H1 (cell line): Measurements from ENCODE around the gene PIGZ. TPM values are rescaled to one million over a fixed set of nuclear protein-coding genes. Genes with fewer than 3 reads are reported as not detected.

Experiments used
- CTCF ChIA-PET: fragments of 300-600 bp; sonication (Branson Sonifier 250); formaldehyde crosslinking; loops from one replicate; lab custom pipeline; 2021; ENCODE audit not compliant: partially characterized antibody; lab: Charles Lee
- POLR2A ChIA-PET: fragments of 300-600 bp; sonication (Branson Sonifier 250); formaldehyde crosslinking; loops from one replicate; lab custom pipeline; 2021; ENCODE audit warnings: inconsistent platforms; ENCODE audit not compliant: partially characterized antibody; lab: Charles Lee
- DNase-seq, 2 experiments: peaks; one replicate each; pipeline versions ENCODE4 v3.0.0 to v3.0.0-alpha.2; 2010 to 2022; ENCODE audit warnings: low spot score in 2 of 2, low read depth in 1 of 2, mixed read lengths in 1 of 2
- FAIRE-seq: peaks from 2 replicates; lab custom pipeline; 2011; peaks lifted over from hg19 to GRCh38; lab: Jason Lieb, UNC
- H2AFZ ChIP-seq: 2 replicates; pipeline ENCODE4 v1.8.1; 2012; ENCODE audit warnings: low read length, inconsistent platforms
- H2AK5ac ChIP-seq: 2 replicates; pipeline ENCODE4 v1.6.1; 2013; ENCODE audit warnings: low read depth, low read length
- H2BK120ac ChIP-seq: replicated peaks from 2 replicates; pipeline ENCODE3; 2013; ENCODE audit warnings: low read depth, low read length, inconsistent platforms
- H2BK12ac ChIP-seq: 2 replicates; pipeline ENCODE4 v1.6.1; 2013; ENCODE audit warnings: low read depth, low read length
- H2BK15ac ChIP-seq: 2 replicates; pipeline ENCODE4 v1.6.1; 2013; ENCODE audit warnings: low read length
- H2BK20ac ChIP-seq: 2 replicates; pipeline ENCODE4 v1.6.1; 2013; ENCODE audit warnings: low read length
- H2BK5ac ChIP-seq: 2 replicates; pipeline ENCODE4 v1.6.1; 2013; ENCODE audit warnings: low read depth, low read length
- H3K14ac ChIP-seq: 2 replicates; pipeline ENCODE4 v1.6.1; 2013; ENCODE audit warnings: inconsistent platforms; ENCODE audit not compliant: insufficient read length
- H3K18ac ChIP-seq: 2 replicates; pipeline ENCODE4 v1.6.1; 2013; ENCODE audit warnings: low read length; ENCODE audit errors: extremely low read depth
- H3K23ac ChIP-seq: 2 replicates; pipeline ENCODE4 v1.6.1; 2013; ENCODE audit warnings: inconsistent platforms; ENCODE audit not compliant: insufficient read length
- H3K23me2 ChIP-seq: 2 replicates; pipeline ENCODE4 v1.6.1; 2013; ENCODE audit warnings: low read depth, low read length
- H3K27ac ChIP-seq: 2 replicates; pipeline ENCODE4 v1.6.1; 2011; ENCODE audit warnings: low read depth, low read length, inconsistent platforms
- H3K27me3 ChIP-seq, 4 experiments: replicated peaks in 1 of 4; 1 replicate in 1 of 4; 2 replicates in 3 of 4; pipeline versions ENCODE4 v1.6.1 to v1.8.1; 2011 to 2013; ENCODE audit warnings: low read length in 3 of 4, mild to moderate bottlenecking in 3 of 4, inconsistent platforms in 2 of 4, mixed read lengths in 2 of 4, moderate library complexity in 1 of 4; ENCODE audit not compliant: control insufficient read depth in 3 of 4, insufficient read depth in 3 of 4; ENCODE audit errors: extremely low read depth in 1 of 4
- H3K36me3 ChIP-seq, 4 experiments: 2 replicates each; pipeline versions ENCODE4 v1.6.1 to v1.8.1; 2011 to 2013; ENCODE audit warnings: mild to moderate bottlenecking in 4 of 4, low read length in 3 of 4, moderate library complexity in 2 of 4, control low read depth in 1 of 4, inconsistent platforms in 1 of 4; ENCODE audit not compliant: insufficient read depth in 4 of 4, control insufficient read depth in 2 of 4
- H3K4ac ChIP-seq: replicated peaks from 2 replicates; pipeline ENCODE3; 2013; ENCODE audit warnings: low read length, low read depth, mixed read lengths, inconsistent platforms; ENCODE audit not compliant: insufficient read length
- H3K4me1 ChIP-seq, 4 experiments: replicated peaks in 1 of 4; 1 replicate in 1 of 4; 2 replicates in 3 of 4; pipeline versions ENCODE4 v1.6.1 to v1.8.1; 2011 to 2013; ENCODE audit warnings: low read length in 3 of 4, inconsistent platforms in 2 of 4, mixed read lengths in 1 of 4; ENCODE audit not compliant: insufficient read depth in 4 of 4, control insufficient read depth in 3 of 4
- H3K4me2 ChIP-seq, 2 experiments: 2 replicates each; pipeline versions ENCODE4 v1.6.1 to v1.8.1; 2011 to 2013; ENCODE audit warnings: low read depth in 2 of 2, low read length in 2 of 2, control low read depth in 1 of 2, inconsistent platforms in 1 of 2, mild to moderate bottlenecking in 1 of 2; ENCODE audit not compliant: insufficient read depth in 1 of 2
- H3K4me3 ChIP-seq, 4 experiments: fragments of 200-600, 300-600 bp in 1 of 4; sonication (generic), shearing (Covaris generic), sonication (Bioruptor Twin) in 1 of 4; 2 replicates each; pipeline versions ENCODE4 v1.5.1 to v1.8.1; 2011 to 2016; ENCODE audit warnings: low read length in 4 of 4, low read depth in 3 of 4, control low read depth in 2 of 4, inconsistent platforms in 2 of 4, mild to moderate bottlenecking in 2 of 4, mixed read lengths in 1 of 4, moderate library complexity in 1 of 4; ENCODE audit not compliant: insufficient read depth in 2 of 4; ENCODE audit errors: extremely low read depth in 1 of 4
- H3K56ac ChIP-seq: replicated peaks from 2 replicates; pipeline ENCODE3; 2013; ENCODE audit warnings: low read depth, mild to moderate bottlenecking, mixed read lengths, low read length, inconsistent platforms; ENCODE audit not compliant: insufficient read length
- H3K79me1 ChIP-seq: 2 replicates; pipeline ENCODE4 v1.6.1; 2013; ENCODE audit warnings: low read depth, low read length, control low read depth
- H3K79me2 ChIP-seq, 2 experiments: 2 replicates each; pipeline versions ENCODE4 v1.6.1 to v1.8.1; 2012 to 2013; ENCODE audit warnings: low read length in 2 of 2, mild to moderate bottlenecking in 2 of 2, inconsistent platforms in 1 of 2; ENCODE audit not compliant: insufficient read depth in 2 of 2, control insufficient read depth in 1 of 2
- H3K9ac ChIP-seq, 4 experiments: replicated peaks in 1 of 4; 1 replicate in 1 of 4; 2 replicates in 3 of 4; pipeline versions ENCODE4 v1.6.1 to v1.8.1; 2011 to 2013; ENCODE audit warnings: low read depth in 3 of 4, low read length in 3 of 4, control low read depth in 2 of 4, mild to moderate bottlenecking in 2 of 4, moderate library complexity in 2 of 4, inconsistent platforms in 1 of 4; ENCODE audit errors: extremely low read depth in 1 of 4
- H3K9me3 ChIP-seq, 2 experiments: 2 replicates each; pipeline versions ENCODE4 v1.6.1 to v1.8.1; 2012 to 2013; ENCODE audit warnings: mild to moderate bottlenecking in 2 of 2, moderate library complexity in 2 of 2, control low read depth in 1 of 2, inconsistent platforms in 1 of 2, low read depth in 1 of 2, low read length in 1 of 2, mixed read lengths in 1 of 2; ENCODE audit not compliant: insufficient read depth in 2 of 2
- H4K20me1 ChIP-seq, 2 experiments: replicated peaks in 1 of 2; 2 replicates each; pipeline versions ENCODE3 to v1.8.1; 2011 to 2013; ENCODE audit warnings: inconsistent platforms in 2 of 2, low read length in 2 of 2, mild to moderate bottlenecking in 1 of 2; ENCODE audit not compliant: insufficient read depth in 2 of 2, control insufficient read depth in 1 of 2
- H4K5ac ChIP-seq: 2 replicates; pipeline ENCODE4 v1.6.1; 2013; ENCODE audit warnings: low read length, low read depth, mixed read lengths, inconsistent platforms; ENCODE audit not compliant: insufficient read length
- H4K8ac ChIP-seq: 2 replicates; pipeline ENCODE4 v1.8.0; 2013; ENCODE audit warnings: mild to moderate bottlenecking, moderate library complexity, low read length, inconsistent platforms; ENCODE audit not compliant: insufficient read depth; ENCODE audit errors: extremely low read depth
- H4K91ac ChIP-seq: replicated peaks from 2 replicates; pipeline ENCODE3; 2013; ENCODE audit warnings: low read length, mixed read lengths, inconsistent platforms; ENCODE audit not compliant: insufficient read length
- EGR1 ChIP-seq: IDR thresholded peaks from 2 replicates; pipeline ENCODE4 v1.6.1; 2011; ENCODE audit warnings: low read depth, low read length, borderline replicate concordance
- GTF2F1 ChIP-seq: IDR thresholded peaks from 2 replicates; pipeline ENCODE4 v1.6.1; 2012; ENCODE audit warnings: low read depth, low read length, improper control_type of control experiment, borderline replicate concordance
- JUN ChIP-seq: IDR thresholded peaks from 2 replicates; pipeline ENCODE4 v1.6.1; 2011; ENCODE audit warnings: low read depth, mild to moderate bottlenecking, improper control_type of control experiment, low read length
- POLR2A ChIP-seq, 2 experiments: IDR thresholded peaks; 1 replicate in 1 of 2; 2 replicates in 1 of 2; pipeline ENCODE4 v1.6.1; 2011; ENCODE audit warnings: low read depth in 2 of 2, low read length in 2 of 2, mild to moderate bottlenecking in 2 of 2; ENCODE audit errors: control extremely low read depth in 1 of 2
- POLR2AphosphoS5 ChIP-seq: IDR thresholded peaks from 2 replicates; pipeline ENCODE4 v1.6.1; 2011; ENCODE audit warnings: low read depth, low read length
- RBBP5 ChIP-seq: IDR thresholded peaks from 2 replicates; pipeline ENCODE4 v1.7.1; 2012; ENCODE audit warnings: low read depth, mild to moderate bottlenecking, inconsistent platforms, low read length, moderate library complexity, borderline replicate concordance
- RNF2 ChIP-seq: fragments of 200-900, 300-1000 bp; sonication (generic); IDR thresholded peaks from 2 replicates; pipeline ENCODE4 v1.7.1; 2016; ENCODE audit warnings: borderline replicate concordance, low read depth, mild to moderate bottlenecking, antibody characterized with exemption, low read length; ENCODE audit not compliant: poor library complexity, severe bottlenecking; ENCODE audit errors: missing control alignments
- SIN3A ChIP-seq, 2 experiments: IDR thresholded peaks in 1 of 2; conservative IDR thresholded peaks in 1 of 2; 2 replicates each; pipeline ENCODE4 v1.6.1; 2011 to 2012; ENCODE audit warnings: low read length in 2 of 2, improper control_type of control experiment in 1 of 2, low read depth in 1 of 2, mild to moderate bottlenecking in 1 of 2
- SIRT6 ChIP-seq: IDR thresholded peaks from one replicate; pipeline ENCODE4 v1.7.1; 2012; ENCODE audit warnings: low read length, inconsistent platforms
- YY1 ChIP-seq: IDR thresholded peaks from 2 replicates; pipeline ENCODE4 v1.6.1; 2011; ENCODE audit warnings: low read depth, mild to moderate bottlenecking, low read length
- WGBS, 2 experiments: shearing (Covaris generic) in 1 of 2; methylation state at CpG; one replicate each; pipeline versions ENCODE4 v1.1.6 to v1.1.7; 2013 to 2015; ENCODE audit warnings: low lambda C conversion rate in 2 of 2, mixed read lengths in 2 of 2, inconsistent platforms in 1 of 2, low coverage in 1 of 2, missing lambda C conversion rate in 1 of 2; ENCODE audit not compliant: insufficient replicate concordance in 2 of 2, insufficient coverage in 1 of 2, insufficient read length in 1 of 2; ENCODE audit errors: extremely low coverage in 1 of 2, missing lambda C conversion rate in 1 of 2; 5-methylcytosine and 5-hydroxymethylcytosine counted together
- polyA plus RNA-seq, 7 experiments: library from polyadenylated mRNA; depleted of rRNA in 3 of 7; stranded (reverse) in 5 of 7; unstranded in 2 of 7; fragments of >200 nt in 5 of 7; fragments of 200-250 nt in 2 of 7; gene quantifications; 1 replicate in 5 of 7; 2 replicates in 1 of 7; 4 replicates in 1 of 7; pipeline versions ENCODE4 v1.2.1 to v1.2.3, GENCODE V29; 2011 to 2013; ENCODE audit warnings: missing spikeins in 2 of 7, mixed read lengths in 2 of 7
- total RNA-seq: library from RNA; stranded (reverse); fragmentation: NEBNext Ultra II Directional; extraction: Animal tissue kit (Norgen Biotek cat#: 25700); gene quantifications from 2 replicates; pipeline ENCODE4 v1.2.1, GENCODE V29; 2021
- TF ChIP-seq, protein P1 (sequence below): IDR thresholded peaks from 2 replicates; pipeline ENCODE4 v1.6.1; 2012; ENCODE audit warnings: inconsistent platforms

Gene PIGZ
- total and polyA plus RNA-seq, 2 of the 8 experiments (the other 6 are each of a cell fraction or from before 2014, with no cell fraction given), result 0.32 TPM; not detected in 1

- ChIA-PET CTCF (interaction anchor here (1.0 to 1.8 kb wide), 5 partner anchors 13 to 358 kb away, joined by 3 to 4 read pairs (median 3); no protein-coding TSS in a partner anchor), POLR2A (interaction anchor here (1.3 kb wide), 1 partner anchor 11 kb away, joined by 3 read pairs; no protein-coding TSS in a partner anchor)
- Histone ChIP-seq H3K4ac (no peak overlapping the region), H3K79me2 (peaks cover 8 to 10% of the 10 kb centered on the region in 2 experiments), H3K4me1 (peaks cover 3 to 4% (median 4%) of the 10 kb centered on the region in 4 experiments), H3K9ac (no peak overlapping the region), H3K23me2 (peaks cover 4% of the 10 kb centered on the region), H3K14ac (no peak overlapping the region), H4K5ac (no peak overlapping the region), H2BK5ac (no peak overlapping the region), H3K27ac (no peak overlapping the region), H4K8ac (peak overlapping the region; percentile 73; the same call in 1 of the 2 replicates), H2BK20ac (no peak overlapping the region), H3K56ac (no peak overlapping the region), H3K36me3 (no peaks in the 10 kb centered on the region), H4K20me1 (peaks cover 0 to 7% of the 10 kb centered on the region in 2 experiments), H2BK12ac (peak overlapping the region; percentile 50; the same call in 1 of the 2 replicates), H3K18ac (no peak overlapping the region), H3K4me2 (no peak overlapping the region; a peak in 1 of 4 replicates), H3K4me3 (no peak overlapping the region), H2AK5ac (no peak overlapping the region), H3K27me3 (no peaks in the 10 kb centered on the region), H2BK120ac (no peak overlapping the region), H3K9me3 (no peaks in the 10 kb centered on the region), H4K91ac (peak overlapping the region; percentile 40), H2AFZ (peak overlapping the region; percentile 78), H3K23ac (no peak overlapping the region), H2BK15ac (0 out of 2 replicates have a peak overlapping the region, but pooled peaks have one; percentile 72), H3K79me1 (peaks cover 6% of the 10 kb centered on the region; the same call in 1 of the 2 replicates)
- DNase-seq (no peak), FAIRE-seq (no peak)
- WGBS, 2 experiments, result 92% methylated on average over 25 of the region's 28 CpGs; no CpG with 5 or more reads in 1 of the 2 experiments
- no peak for TF ChIP-seq GTF2F1
- no peak for TF ChIP-seq SIRT6
- no peak for TF ChIP-seq SIN3A (conservative IDR thresholded peaks at IDR 0.05 in 1 of 2, IDR thresholded peaks at IDR 0.05 in 1 of 2; ENCODE audit: low read depth in 1 of 2, low read length in 2 of 2)
- TF ChIP-seq EGR1, result no peak
- no peak for TF ChIP-seq POLR2A (IDR thresholded peaks at IDR 0.05; ENCODE audit: control extremely low read depth in 1 of 2, low read depth in 2 of 2, low read length in 2 of 2)
- no peak for TF ChIP-seq YY1
- TF ChIP-seq RBBP5, result no peak
- TF ChIP-seq POLR2AphosphoS5, result no peak
- no peak for TF ChIP-seq JUN
- no peak for TF ChIP-seq RNF2
- TF ChIP-seq, protein P1, sequence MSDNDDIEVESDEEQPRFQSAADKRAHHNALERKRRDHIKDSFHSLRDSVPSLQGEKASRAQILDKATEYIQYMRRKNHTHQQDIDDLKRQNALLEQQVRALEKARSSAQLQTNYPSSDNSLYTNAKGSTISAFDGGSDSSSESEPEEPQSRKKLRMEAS, result no peak
Measured at GRCh38 chr3:196947860-196948441, 20.7 kb downstream of the PIGZ start.
